Fibroblast of skin of back (primary cell): ENCODE results near the gene CCSER1.

Experiments used
- DNase-seq: peaks from one replicate; pipeline ENCODE4 v3.0.0-alpha.2; 2013

CCSER1 gene

GRCh38 chr4:90198086-90198847, 71.1 kb downstream of the CCSER1 start:
- DNase-seq, result peak; percentile 1

- no peak for DNase-seq
Observed at GRCh38 chr4:90207887-90208454, 80.8 kb downstream of the CCSER1 start.

- DNase-seq, result no peak
Observed at GRCh38 chr4:90209922-90210321, 82.7 kb downstream of the CCSER1 start.

- DNase-seq, result no peak
Observed at GRCh38 chr4:90211174-90211573, 84.0 kb downstream of the CCSER1 start.

GRCh38 chr4:90215286-90215685, 88.1 kb downstream of the CCSER1 start:
- DNase-seq, result no peak

GRCh38 chr4:90219822-90220221, 92.6 kb downstream of the CCSER1 start:
- no peak for DNase-seq

GRCh38 chr4:90220459-90220858, 93.3 kb downstream of the CCSER1 start:
- no peak for DNase-seq

GRCh38 chr4:90226734-90227133, 99.5 kb downstream of the CCSER1 start:
- DNase-seq, result peak; percentile 1

GRCh38 chr4:90227177-90227576, 100.0 kb downstream of the CCSER1 start:
- DNase-seq, result no peak

- no peak for DNase-seq
Observed at GRCh38 chr4:90234916-90235547, 107.8 kb downstream of the CCSER1 start.

- DNase-seq, result no peak
Observed at GRCh38 chr4:90237751-90238530, 110.7 kb downstream of the CCSER1 start.

- DNase-seq, result no peak
Observed at GRCh38 chr4:90240333-90240732, 113.1 kb downstream of the CCSER1 start.

- no peak for DNase-seq
Observed at GRCh38 chr4:90241008-90241407, 113.8 kb downstream of the CCSER1 start.

- no peak for DNase-seq
Observed at GRCh38 chr4:90245837-90246236, 118.6 kb downstream of the CCSER1 start.

- no peak for DNase-seq
Observed at GRCh38 chr4:90246816-90247215, 119.6 kb downstream of the CCSER1 start.

- no peak for DNase-seq
Observed at GRCh38 chr4:90254357-90254756, 127.2 kb downstream of the CCSER1 start.

GRCh38 chr4:90274175-90274574, 147.0 kb downstream of the CCSER1 start:
- no peak for DNase-seq

- no peak for DNase-seq
Observed at GRCh38 chr4:90280954-90281353, 153.8 kb downstream of the CCSER1 start.

- no peak for DNase-seq
Observed at GRCh38 chr4:90281541-90282355, 154.6 kb downstream of the CCSER1 start.

GRCh38 chr4:90290345-90290744, 163.2 kb downstream of the CCSER1 start:
- DNase-seq, result no peak

- DNase-seq, result no peak
Observed at GRCh38 chr4:90292438-90292837, 165.2 kb downstream of the CCSER1 start.

- peak; percentile 5 for DNase-seq
Observed at GRCh38 chr4:90293320-90293719, 166.1 kb downstream of the CCSER1 start.
